Kidney (tissue), 14 donors: ENCODE results near the gene ZSWIM3. TPM values are rescaled to one million over a fixed set of nuclear protein-coding genes. Genes with fewer than 3 reads are reported as not detected.

Source experiments
- DNase-seq, 5 donors: peaks; one replicate each; pipeline ENCODE4 v3.0.0-alpha.2; 2013 to 2020
- FAIRE-seq: peaks from 2 replicates; lab custom pipeline; 2012; peaks lifted over from hg19 to GRCh38; lab: Jason Lieb, UNC
- H3K27ac ChIP-seq, 2 donors: one replicate each; pipeline ENCODE4 v1.7.0; 2013; ENCODE audit warnings: low read depth in 2 of 2, low read length in 2 of 2, inconsistent platforms in 1 of 2
- H3K27me3 ChIP-seq: one replicate; pipeline ENCODE4 v1.7.1; 2013; ENCODE audit warnings: low read length, inconsistent platforms; ENCODE audit not compliant: control insufficient read depth, insufficient read depth
- H3K36me3 ChIP-seq, 3 donors: one replicate each; pipeline versions ENCODE4 v1.7.0 to v1.7.1; 2013; ENCODE audit warnings: low read length in 3 of 3, control low read depth in 1 of 3, inconsistent platforms in 1 of 3; ENCODE audit not compliant: insufficient read depth in 3 of 3, control insufficient read depth in 2 of 3
- H3K4me1 ChIP-seq, 3 donors: one replicate each; pipeline versions ENCODE4 v1.7.0 to v1.7.1; 2013; ENCODE audit warnings: low read length in 3 of 3, inconsistent platforms in 1 of 3, low read depth in 1 of 3; ENCODE audit not compliant: control insufficient read depth in 2 of 3, insufficient read depth in 2 of 3
- H3K4me3 ChIP-seq, 3 donors: one replicate each; pipeline versions ENCODE4 v1.7.0 to v1.8.1; 2013; ENCODE audit warnings: low read length in 3 of 3, control low read depth in 1 of 3, inconsistent platforms in 1 of 3
- H3K9ac ChIP-seq, 3 donors: one replicate each; pipeline versions ENCODE4 v1.7.0 to v1.7.1; 2013; ENCODE audit warnings: low read length in 3 of 3, control low read depth in 1 of 3, inconsistent platforms in 1 of 3
- H3K9me3 ChIP-seq, 3 donors: one replicate each; pipeline versions ENCODE4 v1.7.0 to v1.7.1; 2013; ENCODE audit warnings: low read length in 3 of 3, control low read depth in 1 of 3, inconsistent platforms in 1 of 3; ENCODE audit not compliant: control insufficient read depth in 2 of 3, insufficient read depth in 1 of 3
- CTCF ChIP-seq: IDR thresholded peaks from 3 replicates; pipeline ENCODE4 v1.5.1; 2012; ENCODE audit warnings: mild to moderate bottlenecking, moderate library complexity, borderline replicate concordance; ENCODE audit not compliant: insufficient read depth; ENCODE audit errors: extremely low read depth
- intact Hi-C: fragments of 100-400 bp; cut with DNase I; formaldehyde crosslinking; loops from one replicate; pipeline ENCODE4 v1.11.1; 2022
- polyA plus RNA-seq: library from polyadenylated mRNA; stranded (reverse); fragments of 350-450 nt; fragmentation: Illumina TruSeq; extraction: RNeasy Lipid Tissue Mini Kit (QIAGEN cat#74804); gene quantifications from one replicate; pipeline ENCODE4 v1.2.3, GENCODE V29; 2014; ENCODE audit warnings: low read depth, low replicate concordance; ENCODE audit not compliant: insufficient read depth
- total RNA-seq: library from RNA; stranded (reverse); fragmentation: NEBNext Ultra II Directional; extraction: Animal tissue kit (Norgen Biotek cat#: 25700); gene quantifications from one replicate; pipeline ENCODE4 v1.2.1, GENCODE V29; 2021
- donor health status: control.
- donor health status: control.
- donor health status: control.
- donor health status: control.
- donor health status: control.
- donor health status: DM: yes; HTN: yes; CAD: no.
- donor health status: Normal renal cell carcinoma (clear cell type).

ZSWIM3 gene
- total and polyA plus RNA-seq, 2 donors from 2014 or later: 2.6 to 3.2 TPM

- Histone ChIP-seq H3K36me3 (no peaks in the 10 kb centered on the region), H3K27ac (no peak overlapping the region), H3K9me3 (no peaks in the 10 kb centered on the region), H3K4me1 (peaks cover 0 to 10% (median 0%) of the 10 kb centered on the region in 3 donors), H3K4me3 (no peak overlapping the region), H3K27me3 (no peaks in the 10 kb centered on the region), H3K9ac (no peak overlapping the region)
- no peak for TF ChIP-seq CTCF
- DNase-seq: no peak
- FAIRE-seq: no peak
- intact Hi-C loops: no loop called here
These were observed 55.7 kb downstream of the ZSWIM3 start for GRCh38 chr20:45913116-45913515.

DNA sequence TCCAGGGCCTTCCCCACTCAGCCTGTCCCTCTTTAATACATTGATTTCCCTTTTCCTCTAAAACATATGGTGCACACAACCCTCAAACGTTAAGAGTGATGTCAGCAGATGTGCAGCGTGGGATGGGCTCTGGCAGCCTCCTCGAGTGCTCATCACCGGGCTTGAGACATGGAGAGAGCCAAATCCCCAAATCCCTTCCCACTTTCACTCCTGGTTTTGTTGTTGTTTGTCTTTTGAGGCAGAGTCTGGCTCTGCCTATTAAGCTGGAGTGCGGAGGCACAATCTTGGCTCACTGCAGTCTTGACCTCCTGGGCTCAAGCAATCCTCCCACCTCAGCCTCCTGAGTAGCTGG is 60.4 kb downstream of the ZSWIM3 start:
- FAIRE-seq: no peak
- H3K9me3 ChIP-seq: no peaks in the 10 kb centered on the region
- peak in 1 of 5 donors; percentile 65 for DNase-seq
- H3K27ac ChIP-seq: peak overlapping the region; percentile 51 to 86
- no peaks in the 10 kb centered on the region for H3K36me3 ChIP-seq
- TF ChIP-seq CTCF: no peak
- no peaks in the 10 kb centered on the region for H3K27me3 ChIP-seq
- H3K4me3 ChIP-seq: no peak overlapping the region
- intact Hi-C loops: no loop called here
- H3K9ac ChIP-seq: no peak overlapping the region
- peaks cover 0 to 15% (median 6%) of the 10 kb centered on the region in 3 donors for H3K4me1 ChIP-seq

- DNase-seq (peak in 2 of 5 donors; percentile 16 to 84), FAIRE-seq (no peak)
- Histone ChIP-seq H3K36me3 (no peaks in the 10 kb centered on the region), H3K4me1 (peaks cover 0 to 15% (median 6%) of the 10 kb centered on the region in 3 donors), H3K9ac (no peak overlapping the region), H3K4me3 (no peak overlapping the region), H3K27ac (peak overlapping the region; percentile 51 to 86), H3K27me3 (no peaks in the 10 kb centered on the region), H3K9me3 (no peaks in the 10 kb centered on the region)
- no peak for TF ChIP-seq CTCF
- intact Hi-C loops: no loop called here
These were observed 60.8 kb downstream of the ZSWIM3 start for GRCh38 chr20:45918182-45918737.
